ENCODE measurements around the gene STARD4.

DNA sequence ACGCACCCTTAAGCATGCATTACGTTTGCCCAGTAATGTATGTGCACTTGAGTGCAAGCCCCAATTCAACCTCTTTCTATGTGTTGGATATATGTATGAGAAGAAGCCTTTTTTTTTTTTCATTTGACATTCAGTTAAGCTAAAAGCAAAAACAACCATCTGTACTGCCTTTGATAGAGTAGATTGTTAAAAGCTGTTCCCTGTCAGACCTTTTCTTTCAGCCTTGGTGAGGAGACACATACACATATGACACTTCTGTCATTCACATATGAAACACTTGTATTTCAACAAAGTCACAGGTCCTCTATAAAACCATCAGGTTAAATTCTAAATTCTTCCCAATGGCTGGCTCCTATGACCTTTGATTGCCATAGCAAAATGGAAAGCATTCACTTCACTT lies 40.2 kb upstream of the STARD4 start:
- TF ChIP-seq EZH2 (IDR thresholded peaks at IDR 0.05; ENCODE audit: borderline replicate concordance): no peak
- no peak for TF ChIP-seq CTCF (IDR thresholded peaks at IDR 0.05; ENCODE audit: poor library complexity)

All from hepatocyte (in vitro differentiated cells).